GM18907 (cell line): Measurements from ENCODE around the gene HOXC5.

Experiments
- ATAC-seq: cut with Tn5 transposase; IDR thresholded peaks from one replicate; pipeline ENCODE4 v1.9.1; 2021; ENCODE audit warnings: mild to moderate bottlenecking, moderate library complexity; ENCODE audit not compliant: unreplicated experiment

Gene HOXC5

DNA sequence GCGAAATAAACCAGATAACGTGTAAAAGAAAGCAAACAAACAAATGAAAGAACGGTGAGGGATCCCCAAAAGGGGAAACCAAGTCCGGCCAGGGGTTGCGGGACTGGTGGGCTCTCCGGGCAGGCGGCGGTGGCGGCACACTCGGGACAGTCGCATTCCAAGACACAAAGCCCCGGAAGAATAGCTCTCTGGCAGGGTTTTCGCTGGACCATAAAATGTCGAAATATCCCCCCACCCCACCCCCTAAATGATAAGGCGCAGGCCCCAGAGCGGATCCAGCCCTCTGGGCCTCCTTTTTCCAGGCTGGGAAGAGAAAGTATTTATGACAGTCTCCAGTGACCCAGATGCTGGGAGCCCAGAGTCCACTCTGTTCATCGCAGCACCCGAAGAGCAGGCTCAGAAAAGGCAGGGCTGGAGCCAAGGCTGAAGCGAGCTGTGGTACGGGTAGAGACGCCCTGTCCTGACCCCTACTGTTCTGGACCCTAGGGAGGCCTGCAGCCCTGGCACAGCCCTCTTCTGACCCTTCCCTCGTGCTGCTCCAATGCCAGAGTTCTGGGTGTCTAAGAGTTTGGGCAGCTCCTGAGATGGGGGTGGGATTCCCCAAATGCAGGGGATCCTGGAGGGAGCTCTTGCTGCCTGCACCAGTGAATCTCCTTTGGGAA lies 26.2 kb upstream of the HOXC5 start:
- ATAC-seq, result no peak

DNA sequence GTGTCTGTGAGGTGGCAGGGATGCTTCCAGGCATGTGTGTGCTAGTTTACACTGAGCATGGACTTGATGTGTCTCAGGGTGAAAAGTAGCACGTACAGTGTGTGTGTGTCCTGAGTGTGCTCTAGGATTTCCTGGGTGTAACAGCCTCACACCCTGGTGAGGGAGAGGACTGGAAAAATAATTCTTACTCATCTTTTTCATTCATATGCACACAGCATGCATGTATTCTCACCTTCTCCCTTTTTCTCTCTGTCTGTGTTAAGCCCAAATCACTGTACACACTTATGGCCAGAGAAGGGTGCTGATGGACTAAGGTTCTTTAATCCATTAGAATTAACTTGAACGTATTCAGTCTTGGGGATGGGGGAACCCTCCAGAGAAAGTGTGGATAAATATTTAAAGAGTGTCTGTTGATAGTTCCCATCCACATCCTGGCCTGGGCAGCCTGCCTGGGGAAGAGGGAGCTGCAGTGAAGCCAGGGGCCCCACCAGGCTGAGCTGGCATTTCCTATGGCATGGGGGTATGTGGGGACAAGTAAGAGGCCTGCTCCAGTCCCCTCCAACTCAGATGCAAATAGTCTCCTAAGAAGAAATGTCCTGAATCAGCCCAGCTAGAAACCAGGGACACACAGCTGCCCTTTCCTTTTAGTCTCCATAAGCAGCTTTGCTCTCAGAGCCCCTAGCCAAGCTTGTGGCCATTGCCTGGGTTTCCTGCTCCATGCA lies 25.2 kb upstream of the HOXC5 start:
- ATAC-seq, result no peak

DNA sequence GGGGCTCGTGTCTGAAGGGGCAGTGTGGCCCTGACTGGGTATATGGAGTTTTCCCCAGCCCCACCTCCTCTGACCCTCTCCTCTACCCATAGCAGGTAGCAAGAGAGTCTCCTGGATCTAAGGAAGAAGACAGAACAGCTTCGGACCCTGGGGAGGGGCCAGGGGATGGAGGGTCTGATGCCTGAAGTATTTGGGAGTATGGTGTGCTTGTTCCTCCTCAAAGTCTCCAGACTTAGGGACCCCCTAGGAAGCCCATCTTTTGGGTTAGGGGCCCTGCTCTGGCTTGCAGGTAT lies 24.6 kb upstream of the HOXC5 start:
- ATAC-seq, result no peak

DNA sequence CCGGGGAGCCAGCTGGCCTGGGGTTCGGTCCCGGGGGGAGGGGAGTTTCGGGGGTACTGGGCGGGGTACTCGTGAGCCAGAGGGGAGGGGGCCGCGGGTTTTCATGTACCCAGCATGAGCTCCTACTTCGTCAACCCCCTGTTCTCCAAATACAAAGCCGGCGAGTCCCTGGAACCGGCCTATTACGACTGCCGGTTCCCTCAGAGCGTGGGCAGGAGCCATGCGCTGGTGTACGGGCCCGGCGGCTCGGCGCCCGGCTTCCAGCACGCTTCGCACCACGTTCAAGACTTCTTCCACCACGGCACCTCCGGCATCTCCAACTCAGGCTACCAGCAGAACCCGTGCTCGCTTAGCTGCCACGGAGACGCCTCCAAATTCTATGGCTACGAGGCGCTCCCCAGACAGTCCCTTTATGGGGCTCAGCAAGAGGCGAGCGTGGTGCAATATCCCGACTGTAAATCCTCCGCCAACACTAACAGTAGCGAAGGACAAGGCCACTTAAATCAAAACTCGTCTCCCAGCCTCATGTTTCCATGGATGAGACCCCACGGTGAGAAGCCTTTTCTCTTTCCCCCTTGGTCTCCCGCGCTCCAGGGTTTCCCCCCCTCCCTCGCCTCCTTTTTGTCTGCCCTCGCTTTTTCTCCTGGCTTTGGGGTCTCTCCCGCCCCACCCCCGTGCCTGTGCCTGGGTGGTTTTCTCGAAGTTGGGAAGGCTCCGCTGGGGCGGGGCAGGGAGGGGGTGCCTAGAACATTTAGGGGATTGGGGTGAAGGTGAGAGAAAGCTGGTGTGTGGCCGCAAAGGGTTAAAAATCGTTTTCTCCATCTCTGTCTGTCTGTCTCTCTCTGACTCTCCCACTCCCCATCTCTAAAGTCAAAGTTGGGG lies 23.4 kb upstream of the HOXC5 start:
- no peak for ATAC-seq

DNA sequence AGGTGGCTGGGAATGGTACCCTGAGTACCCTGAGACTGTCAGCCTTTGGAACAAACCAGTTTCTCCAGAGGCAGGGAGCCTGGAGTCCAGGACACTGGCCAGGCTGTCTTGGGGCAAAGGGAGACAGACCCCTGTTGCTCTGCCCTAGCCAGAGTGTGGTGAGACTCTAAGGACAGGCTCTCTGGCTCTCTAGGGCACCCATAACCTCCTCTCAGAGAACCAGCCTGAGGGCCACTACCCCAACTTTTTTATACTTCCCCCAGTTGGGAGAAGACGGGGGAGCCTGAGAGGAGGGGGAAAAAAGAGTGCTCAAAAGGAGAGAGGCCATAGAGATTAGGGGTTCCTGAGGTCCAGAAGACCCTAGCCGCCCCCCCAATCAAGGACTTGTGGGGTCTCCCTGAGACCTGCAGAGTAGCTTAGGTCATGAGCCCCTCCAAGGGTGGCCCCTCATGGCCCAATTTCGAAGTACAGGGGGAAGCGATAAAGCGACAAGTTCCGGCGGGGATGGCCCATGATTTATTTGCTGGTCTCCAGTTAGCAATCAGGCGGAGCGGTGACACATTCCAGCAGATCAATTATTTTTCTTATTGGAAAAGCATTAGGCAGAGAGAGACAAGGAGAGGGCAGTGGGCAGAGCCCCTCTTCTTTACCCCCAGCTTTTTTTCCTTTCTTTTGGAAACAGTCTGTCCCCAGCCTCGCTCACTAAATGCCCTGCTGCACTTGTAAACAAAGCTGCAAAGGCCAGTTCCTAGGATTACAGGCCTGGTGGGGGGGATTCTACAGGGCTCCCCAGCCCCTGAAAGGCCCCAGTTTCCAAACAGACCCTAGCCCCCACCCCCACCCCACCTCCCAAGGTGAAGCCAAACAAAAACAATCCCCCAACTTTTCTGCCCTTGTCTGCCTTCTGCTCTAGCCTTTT lies 22.5 kb upstream of the HOXC5 start:
- no peak for ATAC-seq

DNA sequence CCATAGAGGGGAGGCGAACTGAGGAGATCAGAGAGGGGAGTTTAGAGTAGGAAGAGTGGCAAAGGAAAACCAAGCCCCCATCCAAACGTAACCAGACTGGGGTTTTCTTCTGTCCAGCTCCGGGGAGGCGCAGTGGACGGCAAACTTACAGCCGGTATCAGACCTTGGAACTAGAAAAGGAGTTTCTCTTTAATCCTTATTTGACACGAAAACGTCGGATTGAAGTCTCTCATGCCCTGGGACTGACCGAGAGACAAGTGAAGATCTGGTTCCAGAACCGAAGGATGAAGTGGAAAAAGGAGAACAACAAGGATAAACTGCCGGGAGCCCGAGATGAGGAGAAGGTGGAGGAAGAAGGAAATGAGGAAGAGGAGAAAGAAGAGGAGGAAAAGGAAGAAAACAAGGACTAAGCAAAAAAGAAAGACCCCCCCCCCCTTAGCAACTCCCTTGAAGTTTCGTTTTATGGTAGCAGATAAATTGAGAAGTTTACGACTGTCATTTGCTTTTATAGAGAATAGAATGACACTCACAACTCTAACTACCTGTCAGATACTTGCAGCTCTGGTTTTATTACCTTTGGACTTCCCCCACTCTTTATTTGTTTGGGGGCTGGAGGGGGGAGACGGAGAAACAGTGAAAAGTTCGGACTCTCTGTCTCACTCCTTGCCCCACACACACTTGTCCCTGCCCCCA lies 21.7 kb upstream of the HOXC5 start:
- no peak for ATAC-seq

DNA sequence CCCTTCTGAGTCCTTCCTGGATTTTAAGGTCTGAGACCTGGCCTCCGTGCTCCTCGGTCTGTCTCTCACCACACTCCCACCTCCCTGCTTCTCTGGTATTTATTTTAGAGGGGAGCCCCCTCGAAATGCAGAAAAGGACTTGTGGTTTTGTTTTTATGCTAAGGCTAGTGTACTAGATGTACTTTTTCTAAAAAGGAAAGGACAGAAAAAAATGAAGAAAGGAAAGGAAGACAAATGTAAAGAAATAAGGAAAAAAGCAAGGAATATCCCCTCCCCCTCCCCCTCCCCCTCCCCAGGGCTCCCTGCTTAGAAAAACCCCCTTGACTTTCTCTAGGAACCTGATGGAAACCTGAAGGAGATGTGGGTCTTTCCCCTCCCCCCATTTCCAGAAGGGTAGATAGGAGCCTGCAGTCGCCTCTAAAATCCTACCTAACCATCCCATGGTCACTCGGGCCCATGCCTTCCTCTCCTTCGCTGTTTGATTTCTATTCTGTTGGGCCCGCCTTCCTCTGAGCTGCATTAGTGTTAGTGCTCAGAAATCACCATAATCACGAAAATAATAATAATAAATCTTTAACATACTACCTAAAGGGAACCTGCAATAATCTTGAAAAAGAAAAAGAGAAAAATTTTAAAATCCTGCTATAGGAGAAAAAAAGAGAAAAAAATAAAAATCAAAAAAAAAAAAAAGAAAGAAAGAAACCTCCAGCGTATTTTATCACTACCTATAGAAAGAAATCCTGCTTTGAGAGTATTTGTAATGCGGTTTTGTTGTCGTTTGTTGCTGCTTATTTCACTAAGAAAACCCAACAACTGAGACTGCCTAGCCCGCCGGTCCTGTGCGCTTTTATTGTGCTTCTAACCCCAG lies 21.0 kb upstream of the HOXC5 start:
- no peak for ATAC-seq

DNA sequence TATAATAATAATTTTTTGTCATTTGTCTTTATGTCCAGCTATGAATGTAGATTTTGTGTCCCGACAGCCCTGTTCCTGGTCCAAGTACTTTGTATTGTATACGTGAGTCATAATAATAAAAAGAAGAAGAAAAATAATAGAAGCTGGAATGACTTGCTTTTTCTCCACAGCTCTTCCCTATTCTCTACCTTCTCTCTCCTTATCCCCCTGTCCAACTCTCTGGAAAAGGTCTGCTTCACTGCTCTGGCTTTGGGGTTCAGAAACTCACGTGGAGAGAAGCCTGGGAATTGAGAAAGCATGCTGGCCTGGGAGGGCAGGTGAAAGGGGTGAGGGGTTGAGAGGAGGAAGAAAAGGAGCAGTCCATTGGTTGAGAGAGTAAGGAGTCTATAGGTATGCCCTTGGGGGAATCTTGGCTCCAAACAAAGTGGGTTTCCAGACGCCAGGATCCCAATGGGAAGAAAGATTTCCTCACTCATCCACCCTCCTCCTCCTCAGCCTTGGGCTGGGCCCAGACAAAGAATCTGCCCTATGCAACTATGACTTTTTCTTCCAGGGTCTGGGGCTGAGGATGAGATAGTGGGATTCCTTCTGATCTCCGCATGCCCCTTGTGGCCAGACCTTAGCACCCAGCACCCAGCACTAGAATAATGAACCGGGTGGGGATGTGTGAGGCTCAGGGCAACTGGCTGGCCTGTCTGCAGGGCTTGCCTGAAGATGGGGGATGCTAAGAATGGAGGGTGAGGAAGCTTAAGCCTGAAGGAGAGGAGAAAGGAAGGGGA lies 20.0 kb upstream of the HOXC5 start:
- no peak for ATAC-seq

DNA sequence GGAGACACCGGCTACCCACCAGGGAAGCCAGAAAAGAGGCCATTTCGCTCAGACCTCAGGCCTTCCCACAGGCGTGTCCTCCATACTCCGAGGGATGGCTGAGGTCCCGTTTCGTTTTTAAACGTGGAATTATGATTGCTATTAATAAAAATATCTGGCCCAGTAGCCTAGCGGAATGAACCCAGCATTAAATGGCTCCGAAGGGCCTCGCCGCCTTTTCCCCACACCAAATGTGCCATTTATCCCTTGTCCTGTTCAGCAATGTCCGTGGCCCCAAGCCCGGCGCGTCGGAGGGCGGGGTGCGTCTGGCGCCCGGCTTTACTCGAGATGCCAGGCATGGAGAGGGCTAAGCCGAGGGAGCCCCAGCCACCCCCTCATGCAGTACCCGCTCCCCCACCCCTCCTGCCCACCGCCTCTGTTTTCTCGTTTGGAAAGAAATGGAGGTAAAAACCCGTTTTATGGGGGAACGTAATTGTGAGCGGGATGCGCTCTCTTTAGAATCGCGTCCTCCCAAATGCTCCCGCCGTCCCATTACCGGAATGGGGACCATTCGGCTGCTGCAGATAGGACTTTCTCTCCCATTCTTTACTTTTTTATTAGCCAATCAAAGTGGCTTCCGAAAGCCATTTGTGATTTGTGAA lies 18.4 kb upstream of the HOXC5 start:
- no peak for ATAC-seq

DNA sequence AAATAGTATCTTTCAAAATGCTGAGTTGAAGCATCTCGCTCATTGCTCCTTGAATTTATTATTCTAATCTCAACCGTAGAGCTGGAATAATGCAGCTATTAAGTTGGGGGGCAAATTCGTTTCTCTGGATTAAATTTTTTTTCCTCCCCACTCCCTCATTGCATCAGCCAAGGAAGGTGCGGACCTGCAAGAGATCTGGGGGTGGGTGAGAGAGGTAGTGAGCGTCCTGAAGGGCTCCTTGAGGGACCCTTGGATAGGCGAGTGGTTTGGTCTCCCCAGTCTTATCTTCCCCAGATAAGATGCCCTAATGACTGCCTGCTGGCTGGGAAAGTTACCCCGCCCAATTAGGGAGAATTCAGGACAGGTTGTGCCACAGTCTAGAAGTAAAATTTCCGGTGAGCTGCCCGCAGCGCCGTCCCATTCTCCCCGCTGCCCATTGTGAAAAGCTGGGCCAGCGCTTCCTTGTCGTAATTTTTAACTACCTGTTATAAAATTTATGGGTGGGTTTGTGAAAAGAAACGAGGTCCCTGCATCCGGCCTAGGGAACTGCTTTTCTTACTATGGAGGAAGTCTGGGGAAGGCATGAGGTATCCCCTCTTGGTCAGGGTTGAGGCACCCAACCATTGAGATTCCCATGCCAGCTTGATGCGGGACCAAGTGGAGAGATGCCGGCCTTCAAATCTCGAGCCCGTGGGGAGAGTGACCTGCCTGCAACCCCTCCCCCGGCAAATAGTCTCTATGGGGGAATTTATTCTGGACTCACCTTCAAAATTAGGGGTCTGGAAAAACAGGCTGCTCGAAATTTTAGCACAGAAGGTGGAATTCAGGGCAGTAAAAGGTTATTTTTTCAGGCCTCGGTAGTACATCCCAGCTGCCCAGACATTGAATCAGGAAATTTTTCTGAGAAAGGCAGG lies 17.6 kb upstream of the HOXC5 start:
- ATAC-seq, result no peak

DNA sequence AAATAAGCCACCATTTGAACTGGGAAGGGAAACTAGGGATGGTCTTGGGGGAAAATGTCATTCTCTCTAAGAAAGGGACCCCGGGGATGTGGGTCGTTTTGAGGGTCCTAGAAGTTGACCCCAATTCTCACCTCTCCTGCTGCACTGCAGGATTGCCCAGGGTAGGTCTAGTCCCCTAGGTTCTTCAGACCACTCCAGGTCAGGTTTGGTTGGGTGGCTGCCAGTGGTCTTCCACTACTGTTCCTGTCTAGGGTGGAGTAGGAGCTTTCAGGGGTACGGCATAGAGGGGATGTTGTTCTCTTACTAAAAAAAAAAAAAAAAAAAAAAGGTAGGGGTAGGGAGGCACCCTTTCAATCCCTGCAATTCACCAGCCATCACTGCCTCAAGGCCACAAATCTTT lies 16.8 kb upstream of the HOXC5 start:
- no peak for ATAC-seq

DNA sequence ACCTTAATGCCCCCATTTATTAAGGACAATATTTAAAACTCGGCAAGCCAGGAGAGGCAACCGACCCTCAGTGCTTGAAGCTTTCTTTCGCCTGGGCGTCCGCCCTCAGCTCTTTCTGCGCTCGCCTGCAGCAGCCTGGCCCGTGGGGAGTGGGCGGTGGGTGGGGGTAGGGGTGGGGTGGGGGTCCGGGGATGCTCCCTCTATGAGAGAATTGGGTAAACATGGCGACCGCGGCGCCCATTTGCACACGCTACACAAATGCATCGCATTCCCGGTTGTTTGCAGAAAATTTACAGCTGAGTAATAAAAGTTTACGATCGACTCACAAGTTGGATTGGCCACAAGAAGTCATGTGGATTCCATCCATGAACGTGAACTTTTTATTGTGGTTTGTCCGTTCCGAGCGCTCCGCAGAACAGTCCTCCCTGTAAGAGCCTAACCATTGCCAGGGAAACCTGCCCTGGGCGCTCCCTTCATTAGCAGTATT lies 16.3 kb upstream of the HOXC5 start:
- no peak for ATAC-seq

DNA sequence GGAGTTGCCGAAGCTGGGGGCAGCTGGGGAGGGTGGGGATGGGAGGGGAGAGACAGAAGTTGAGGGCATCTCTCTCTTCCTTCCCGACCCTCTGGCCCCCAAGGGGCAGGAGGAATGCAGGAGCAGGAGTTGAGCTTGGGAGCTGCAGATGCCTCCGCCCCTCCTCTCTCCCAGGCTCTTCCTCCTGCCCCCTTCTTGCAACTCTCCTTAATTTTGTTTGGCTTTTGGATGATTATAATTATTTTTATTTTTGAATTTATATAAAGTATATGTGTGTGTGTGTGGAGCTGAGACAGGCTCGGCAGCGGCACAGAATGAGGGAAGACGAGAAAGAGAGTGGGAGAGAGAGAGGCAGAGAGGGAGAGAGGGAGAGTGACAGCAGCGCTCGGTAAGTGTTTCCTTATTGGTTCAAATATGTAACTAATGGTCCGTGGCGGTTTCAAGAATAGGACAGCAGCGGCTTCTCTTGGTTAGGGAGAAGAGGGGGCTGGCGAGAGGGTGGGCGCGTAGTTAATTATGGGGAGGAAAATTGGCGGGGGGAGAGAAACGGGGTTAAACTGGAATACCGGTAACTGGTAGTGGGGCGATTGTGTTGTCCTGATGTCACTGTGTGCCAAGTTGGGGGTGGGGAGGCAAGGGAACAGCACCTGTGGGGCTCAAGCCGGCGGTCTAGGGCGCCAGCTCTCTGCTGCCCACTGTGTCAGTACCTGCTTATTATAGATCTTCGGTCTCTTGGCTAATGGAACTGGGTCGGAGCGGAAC lies 15.6 kb upstream of the HOXC5 start:
- ATAC-seq, result peak; percentile 33

DNA sequence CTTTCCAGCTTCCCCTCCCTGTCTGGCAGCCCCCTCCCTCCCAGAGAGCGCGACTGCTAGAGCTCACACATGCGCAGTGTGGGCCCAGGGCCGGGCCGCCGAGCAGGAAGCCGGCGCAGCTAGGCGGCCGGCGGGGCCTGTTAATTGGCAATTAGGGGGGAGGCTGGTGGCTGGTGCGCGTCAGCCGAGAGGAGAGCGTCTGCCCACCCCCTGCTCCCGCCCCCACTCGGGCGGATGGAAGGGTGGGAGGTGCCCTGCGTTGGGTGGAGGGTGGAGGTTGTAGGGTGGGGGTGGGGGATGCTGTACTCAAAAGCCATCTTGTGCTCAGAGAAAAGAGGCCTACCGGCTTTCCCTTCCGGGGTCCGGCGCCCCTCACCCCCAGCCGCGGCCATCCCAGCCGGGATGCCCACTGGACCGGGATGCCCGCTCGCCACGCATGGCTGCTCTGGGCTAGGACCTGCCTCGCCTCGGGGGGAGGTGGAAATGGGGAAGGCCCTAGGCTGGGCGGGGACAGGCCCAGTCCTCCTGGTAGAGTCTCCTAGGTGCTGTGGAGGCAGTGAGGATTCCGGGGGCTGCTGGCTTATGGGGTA lies 14.9 kb upstream of the HOXC5 start:
- peak; percentile 83 for ATAC-seq

DNA sequence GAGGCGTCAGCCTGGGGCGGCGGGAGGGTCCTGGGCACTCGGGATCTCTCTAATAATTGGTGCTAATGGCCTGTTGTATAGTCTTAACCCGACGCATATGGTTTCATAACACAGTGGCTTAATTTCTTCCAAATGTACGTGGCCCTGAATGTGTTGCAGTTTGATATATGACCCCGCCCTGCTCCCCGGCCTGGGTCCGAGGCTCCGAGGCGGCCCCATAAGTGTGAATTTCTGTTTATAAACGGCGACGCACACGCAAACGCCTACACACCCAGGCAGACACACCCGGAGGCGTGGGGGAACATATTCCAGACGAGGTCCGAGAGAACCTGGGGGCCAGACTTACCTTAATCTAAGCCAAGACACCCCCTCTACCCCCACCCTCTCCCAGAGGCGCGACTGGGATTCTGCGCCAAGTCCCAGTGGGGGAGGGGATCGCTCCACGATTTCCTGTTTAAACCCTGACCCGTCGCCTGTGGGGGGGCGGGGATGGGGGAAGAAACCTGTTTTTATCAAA lies 14.3 kb upstream of the HOXC5 start:
- no peak for ATAC-seq
